NCI-H345 (cell line): ENCODE measurements around the gene CIB4.

Experiments used
- DNase-seq: peaks from one replicate; lab custom pipeline; 2025; lab: John Stamatoyannopoulos, UW

Gene CIB4

DNA sequence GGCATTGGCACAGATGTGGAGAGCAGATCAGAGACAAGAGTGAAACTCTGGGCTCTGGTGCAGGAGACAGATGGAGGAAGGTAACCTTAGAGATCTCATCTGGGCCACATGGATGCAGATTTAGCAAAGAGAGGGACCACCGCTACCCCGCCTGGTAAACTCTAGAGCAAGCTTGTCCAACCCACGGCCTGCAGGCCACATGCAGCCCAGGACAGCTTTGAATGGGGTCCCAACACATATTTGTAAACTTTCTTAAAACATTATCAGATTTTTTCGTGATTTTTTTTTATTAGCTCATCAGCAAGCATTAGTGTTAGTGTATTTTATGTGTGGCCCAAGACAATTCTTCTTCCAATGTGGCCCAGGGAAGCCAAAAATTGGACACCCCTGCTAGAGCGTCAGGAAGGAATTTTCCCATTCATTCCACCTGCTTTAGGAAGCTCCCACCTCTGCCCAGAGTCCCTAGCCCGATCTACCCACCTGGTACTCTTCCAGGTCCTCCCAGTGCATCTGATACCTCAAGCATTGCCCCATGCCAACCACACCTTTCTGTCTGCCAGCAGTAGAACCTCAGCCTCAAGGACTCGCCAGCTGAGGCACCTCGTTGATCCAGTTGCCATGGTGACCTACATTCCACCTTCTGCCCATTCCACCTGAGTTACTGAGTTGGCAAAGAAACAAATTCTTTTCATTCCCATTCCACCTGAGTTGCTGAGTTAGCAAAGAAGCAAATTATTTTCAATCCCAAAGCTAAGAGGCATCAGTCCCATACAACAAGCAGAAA, at the start of gene CIB4:
TSS of gene CIB4 (minus strand) at position 586 of the 784 bp plus-strand sequence. CDS start at position 534, 52 bp downstream.
- DNase-seq = no peak

DNA sequence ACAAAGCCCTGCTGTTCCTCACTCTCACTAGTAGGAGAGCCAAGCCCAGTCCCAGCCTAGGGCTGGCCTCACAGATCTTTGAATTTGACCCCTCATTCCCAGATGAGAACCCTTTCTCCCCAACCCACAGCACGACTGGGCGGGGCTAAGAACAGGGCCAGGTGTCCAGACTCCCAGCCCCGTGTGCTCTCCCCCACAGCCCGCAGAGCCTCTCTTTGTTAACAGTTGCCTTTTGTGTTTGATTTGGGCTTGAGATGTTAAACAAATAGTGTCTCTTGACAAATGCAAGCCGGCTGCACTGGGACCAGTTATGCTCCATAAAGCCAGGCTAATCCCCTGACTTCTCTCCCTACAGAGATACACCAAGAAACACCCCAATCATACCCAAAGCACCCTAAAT, 46.6 kb upstream of the CIB4 start:
- DNase-seq = peak; percentile 93

DNA sequence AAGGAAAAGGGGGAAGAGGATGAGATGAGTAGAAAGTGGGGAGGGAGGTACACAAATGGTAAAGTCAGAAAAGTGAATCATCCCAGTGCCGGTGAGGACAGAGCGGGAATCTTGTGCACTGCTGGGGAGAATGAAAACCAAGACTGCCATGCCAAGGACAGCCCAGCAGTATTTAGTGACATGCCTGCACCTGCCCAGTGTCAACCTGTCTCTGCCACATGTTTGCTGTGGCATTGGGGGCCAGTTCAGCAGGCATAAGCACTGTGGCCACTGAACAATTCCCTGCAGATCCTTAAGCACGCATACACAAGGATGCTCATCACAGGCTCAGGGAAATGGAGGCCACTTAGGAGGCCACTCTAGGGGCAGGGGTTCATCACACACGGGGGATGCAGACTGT, 46.2 kb upstream of the CIB4 start:
- DNase-seq = peak; percentile 83

DNA sequence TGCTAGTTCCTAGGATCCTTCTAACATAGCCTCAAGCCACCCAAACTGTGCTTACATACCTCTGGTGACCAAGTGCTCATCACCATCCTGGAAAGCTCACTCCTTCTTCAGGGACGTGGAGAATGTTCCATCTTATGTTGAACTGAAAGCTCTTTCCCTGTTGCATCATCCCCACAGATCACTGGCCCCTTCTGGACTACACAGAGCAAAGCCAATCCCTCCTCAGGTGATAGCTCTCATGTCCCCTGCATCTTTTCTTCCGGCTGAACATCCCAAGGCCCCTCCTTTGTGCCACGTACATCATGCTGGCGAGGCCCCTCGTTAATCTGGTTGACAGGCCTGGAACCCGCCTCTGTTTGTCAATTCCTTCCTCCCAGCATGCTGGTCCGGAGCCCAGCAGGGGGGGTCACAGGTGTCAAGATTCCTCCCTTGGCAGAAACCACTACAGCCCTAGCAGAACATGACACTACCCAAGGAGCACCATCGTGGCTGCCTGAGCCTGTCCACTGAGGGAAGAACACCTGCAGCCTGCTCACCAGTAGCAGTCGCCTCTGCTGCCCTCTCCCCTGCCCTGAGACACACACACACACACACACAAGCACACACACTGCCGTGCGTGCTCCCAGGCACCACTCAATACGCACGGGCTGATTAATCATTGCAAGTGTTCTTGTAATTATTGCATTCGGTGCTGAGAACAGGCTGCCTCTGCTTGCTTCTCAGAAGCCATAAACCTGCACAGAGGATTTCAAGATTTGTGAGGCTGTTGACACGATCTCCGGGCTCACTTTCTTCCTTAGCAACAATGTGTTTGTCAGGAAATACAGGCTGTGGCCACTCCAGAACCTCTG, 45.0 kb upstream of the CIB4 start:
- DNase-seq = peak; percentile 61

DNA sequence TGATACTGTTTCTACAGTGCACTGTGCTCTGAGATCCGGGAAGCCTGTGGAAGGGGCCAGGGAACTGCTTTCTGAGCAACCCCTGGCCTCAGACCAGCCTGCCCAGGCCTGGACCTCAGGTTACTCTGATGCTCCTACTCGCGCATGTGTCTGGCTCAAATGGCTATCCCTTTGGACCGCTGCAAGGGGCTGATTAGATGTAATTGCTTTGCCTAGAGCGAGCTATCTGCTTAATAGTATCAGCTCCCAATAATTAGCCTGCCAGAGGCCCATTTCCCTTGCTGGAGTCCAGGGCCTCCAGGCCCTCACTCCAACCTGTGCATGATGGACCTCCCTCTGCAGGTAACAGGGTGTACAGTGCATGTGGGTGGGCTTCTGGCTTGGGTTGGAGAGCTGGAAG, 44.2 kb upstream of the CIB4 start:
- DNase-seq = no peak

DNA sequence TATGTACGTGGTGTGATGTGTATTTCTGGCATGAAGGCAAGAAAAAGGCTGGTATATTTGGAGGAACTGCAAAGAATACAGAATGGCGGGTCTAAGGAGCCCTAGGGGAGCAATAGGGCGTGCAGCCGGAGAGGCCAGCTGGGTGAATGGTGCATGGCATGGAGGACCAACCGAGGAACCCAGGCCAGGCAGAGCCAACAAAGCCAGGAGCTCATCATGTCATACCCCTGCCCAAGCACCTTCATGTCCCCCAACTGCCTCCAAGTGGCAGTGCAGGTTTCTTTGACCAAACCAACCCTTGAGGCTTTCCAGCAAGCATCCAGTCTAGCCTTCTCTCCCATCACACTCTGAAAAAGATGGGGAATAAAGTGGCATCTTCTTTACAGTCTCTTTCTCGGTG, 42.4 kb upstream of the CIB4 start:
- DNase-seq = no peak

DNA sequence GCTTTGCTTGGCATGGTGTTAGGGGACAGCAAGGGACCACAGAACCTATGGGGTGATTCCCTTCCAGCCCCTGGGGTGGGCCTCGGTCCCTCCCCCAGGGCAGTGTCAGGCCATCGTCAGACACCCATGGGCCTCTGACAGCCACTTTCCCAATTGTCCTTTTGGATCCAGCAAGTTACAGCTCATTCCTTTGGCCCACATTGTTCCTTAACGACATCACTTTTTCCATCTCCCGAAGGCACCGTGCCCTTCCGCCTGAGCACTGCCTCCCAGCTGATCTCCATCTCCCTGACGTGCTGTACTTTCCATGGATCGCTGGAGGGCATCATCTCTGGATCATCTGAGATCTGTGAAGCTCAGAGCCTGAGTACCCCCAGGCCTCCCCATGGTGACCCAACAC, 41.0 kb upstream of the CIB4 start:
- DNase-seq = no peak

DNA sequence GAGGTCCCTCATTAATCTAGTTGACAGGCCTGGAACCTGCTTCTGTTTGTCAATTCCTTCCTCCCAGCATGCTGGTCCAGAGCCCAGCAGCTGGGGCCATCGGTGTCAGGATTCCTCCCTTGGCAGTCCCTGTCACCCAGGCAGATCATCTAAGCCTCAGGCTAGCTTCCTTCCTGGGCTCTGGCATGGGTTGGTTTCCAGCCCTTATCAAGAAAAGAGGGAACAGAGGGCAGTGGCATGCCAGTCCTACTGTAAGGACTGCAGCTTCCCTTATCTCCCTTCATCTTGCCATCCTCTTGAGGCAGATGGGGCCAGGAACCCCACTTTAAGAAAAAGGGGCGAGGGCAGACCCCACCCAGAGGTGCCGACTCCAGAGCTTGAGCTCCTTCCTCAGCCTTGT, 40.5 kb upstream of the CIB4 start:
- DNase-seq = no peak

DNA sequence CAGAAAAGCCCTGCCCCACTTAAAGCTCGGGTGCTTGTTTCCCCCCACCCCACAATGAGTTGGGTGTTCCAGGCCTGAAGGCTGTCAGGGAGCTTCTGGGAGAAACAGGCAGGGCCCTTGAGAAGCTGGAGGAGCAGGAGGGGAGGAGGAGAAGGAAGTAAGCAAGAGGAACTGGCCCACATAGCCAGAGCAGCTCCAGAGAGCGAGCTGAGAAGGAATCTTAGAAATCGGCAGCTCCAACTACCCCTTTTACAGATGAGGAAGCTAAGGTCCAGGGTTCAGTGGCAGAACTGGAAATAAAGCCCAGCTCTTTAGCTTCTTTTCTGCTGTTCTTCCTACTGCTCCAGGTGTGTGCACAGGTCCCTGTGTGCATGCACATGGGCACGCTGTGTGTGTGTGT, 38.7 kb upstream of the CIB4 start:
- no peak for DNase-seq

DNA sequence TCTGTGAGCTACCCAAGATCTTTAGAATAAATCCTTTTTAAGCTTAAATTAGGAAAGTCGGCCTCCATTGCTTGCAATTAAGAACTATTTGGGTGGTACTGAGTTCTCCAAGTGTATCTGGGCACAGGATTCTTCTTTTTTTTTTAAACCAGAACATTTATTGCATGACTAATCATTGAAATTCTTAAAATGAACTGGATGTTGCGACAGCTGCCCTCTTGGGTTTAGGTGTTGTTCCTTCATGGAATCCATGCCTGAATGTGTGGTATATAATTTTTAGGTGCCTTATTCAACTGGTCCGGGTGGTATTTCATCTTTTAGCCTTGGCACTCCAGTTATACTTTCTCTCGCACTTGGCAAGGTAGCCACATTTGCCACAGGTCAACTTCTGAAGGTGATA, 36.9 kb upstream of the CIB4 start:
- DNase-seq = no peak

DNA sequence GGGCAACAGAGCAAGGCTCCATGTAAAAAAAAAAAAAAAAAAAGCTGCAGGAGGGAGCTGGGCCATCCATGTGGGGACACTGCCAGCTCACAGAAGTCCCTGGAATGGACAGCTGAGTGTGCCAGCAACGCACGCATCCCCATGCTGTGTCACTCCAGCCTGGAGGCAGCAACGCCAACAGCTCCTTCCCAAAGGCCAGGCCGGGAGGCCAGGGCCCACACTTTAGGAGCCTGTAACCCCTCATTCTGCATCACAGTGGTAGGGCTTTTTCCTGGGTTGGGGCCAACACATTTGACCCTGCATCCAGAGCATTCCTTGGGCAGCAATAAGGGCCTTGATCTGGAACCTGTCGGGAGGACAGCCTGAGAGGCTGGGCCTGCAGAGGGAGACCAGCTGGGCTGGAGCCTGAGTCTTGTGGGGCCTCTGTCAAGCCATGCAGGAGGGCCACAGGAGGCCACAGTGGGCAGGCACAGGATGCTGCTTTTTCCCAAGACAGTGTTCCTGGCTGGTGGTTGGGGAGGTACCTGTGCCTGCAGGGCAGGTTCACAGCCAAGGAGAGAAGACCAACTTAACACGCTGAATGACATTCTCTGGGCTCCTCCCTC, 34.6 kb upstream of the CIB4 start:
- DNase-seq = no peak

DNA sequence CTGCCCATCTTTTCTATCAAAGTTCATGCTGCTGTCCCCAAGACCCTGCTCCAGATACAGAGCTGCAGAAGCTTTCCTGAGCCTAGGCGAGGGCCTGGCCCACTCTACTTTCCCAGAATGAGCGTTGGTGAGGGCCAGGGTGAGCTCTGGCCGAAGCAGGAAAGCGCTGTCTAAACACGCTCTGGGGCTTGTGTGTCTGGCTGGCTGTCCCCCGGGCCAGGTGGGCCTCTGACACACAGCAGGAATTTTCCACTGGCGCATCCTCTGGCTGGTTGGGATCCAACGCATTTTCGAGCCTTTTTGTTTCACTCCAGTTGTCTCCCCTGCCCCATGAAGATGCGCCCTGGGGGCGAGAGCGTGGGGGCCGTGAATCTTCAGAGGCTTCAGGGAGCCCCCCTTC, 33.6 kb upstream of the CIB4 start:
- DNase-seq = no peak

DNA sequence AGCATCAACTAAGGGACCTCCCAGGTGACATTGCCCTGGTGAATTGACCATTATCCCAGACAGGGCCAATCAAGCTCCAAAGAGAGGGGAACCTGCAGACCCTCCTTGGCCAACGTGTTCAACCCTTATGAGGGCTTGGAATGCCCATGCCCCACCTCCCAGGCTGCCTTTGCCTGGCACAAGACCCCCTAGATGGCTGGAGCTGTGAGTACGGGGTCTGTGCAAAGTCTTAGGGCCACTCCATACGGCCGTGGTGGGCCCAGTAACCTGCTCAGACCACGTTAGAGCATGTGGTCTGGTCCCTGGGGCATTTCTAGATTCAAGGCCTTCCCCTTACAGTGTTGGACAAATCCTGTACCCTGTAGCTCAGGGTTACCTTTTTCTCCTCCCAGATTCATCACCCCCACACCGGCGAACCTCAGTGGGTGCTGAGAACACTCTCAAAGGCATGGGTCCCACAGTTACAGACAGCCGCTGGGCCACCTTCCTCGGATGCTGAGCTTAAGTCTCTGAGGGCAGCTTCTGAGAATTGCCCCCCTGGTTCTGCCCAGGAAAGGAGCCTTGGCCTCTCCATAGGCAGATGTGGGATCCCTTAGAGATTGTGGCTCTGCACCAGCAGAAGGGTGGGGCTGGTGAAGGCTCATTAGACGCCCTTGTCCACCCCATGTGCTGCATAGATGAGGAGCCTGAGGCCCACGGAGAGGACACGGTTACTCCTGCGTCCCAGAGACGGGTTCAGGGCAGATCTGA, 33.0 kb upstream of the CIB4 start:
- DNase-seq = no peak

DNA sequence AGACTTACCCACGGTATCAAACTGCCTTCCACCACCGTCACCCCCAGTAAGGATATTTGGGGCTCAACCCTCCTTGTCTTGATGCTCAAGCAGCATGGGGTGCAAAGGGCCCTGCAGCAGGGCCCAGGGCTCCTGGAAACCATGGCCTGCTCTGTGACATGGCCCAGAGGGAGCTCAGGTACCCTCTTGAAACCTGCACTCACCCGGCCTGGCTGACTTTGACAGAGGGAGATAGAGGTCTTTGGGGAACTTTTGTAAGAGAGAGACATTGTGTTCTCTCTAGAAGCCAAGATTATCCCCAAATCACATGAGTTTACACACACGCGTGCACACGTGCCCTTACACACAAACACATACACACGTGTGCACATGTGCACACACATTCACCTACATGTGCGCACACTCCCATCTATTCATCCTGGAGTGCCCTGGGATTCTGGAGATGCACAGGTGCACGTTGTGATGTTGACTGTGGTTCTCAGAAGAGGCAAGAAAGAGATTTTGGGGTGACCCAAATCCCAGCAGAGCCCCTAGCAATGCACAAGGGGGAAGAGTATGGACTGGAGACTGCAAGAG, 31.7 kb upstream of the CIB4 start:
- DNase-seq = no peak

DNA sequence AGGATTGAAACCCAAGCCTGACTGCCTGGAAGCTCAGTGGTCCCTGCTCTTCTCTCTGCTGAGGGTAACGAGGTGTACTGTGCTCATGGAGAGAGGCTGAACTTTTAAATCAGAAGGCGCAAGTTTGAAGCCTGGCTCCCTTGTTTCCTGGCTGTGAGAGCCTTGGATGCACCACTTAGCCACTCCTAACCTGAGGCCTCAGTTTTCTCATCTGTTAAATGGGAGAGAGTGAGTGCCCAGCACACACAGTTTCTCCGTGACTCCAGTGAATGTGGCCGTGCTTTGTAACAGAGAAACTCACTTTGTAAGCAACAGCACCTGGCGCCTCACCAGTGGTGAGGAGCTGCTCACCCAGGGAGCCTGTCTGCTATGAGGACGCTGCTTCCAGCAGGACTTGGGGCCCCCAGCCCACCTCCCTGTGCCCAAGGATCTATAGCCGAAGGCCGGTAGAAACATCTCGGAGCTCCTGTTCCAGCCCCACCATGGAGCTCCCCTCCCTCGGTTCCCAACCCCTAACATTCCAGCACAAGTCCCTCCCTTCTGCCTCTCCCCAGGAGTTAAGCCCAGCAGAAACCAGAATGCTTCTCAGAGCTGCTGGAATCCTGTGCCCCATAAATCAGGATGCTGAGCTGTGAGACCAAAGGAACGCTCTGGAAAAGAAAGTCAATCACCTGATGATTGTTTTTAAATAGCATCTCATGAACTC, 31.1 kb upstream of the CIB4 start:
- DNase-seq = no peak

DNA sequence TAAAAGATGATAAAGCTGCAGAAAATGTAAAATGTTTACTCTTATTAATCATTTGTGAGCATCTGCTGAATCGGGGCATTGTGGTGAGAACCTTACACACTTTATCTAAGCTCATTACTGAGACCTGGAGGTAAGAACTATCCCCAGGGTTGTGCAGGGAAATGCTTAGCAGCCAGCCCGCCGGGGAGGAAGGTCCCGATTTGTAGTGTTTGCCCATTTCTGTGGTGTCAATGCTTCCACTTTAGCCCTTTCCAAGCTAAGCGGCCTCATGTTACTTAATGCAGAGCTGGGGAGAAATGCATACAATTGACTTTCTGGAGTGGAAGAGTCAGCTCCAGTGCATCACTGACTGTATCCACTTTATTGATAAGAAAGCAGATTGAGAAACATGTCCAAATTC, 30.5 kb upstream of the CIB4 start:
- no peak for DNase-seq

DNA sequence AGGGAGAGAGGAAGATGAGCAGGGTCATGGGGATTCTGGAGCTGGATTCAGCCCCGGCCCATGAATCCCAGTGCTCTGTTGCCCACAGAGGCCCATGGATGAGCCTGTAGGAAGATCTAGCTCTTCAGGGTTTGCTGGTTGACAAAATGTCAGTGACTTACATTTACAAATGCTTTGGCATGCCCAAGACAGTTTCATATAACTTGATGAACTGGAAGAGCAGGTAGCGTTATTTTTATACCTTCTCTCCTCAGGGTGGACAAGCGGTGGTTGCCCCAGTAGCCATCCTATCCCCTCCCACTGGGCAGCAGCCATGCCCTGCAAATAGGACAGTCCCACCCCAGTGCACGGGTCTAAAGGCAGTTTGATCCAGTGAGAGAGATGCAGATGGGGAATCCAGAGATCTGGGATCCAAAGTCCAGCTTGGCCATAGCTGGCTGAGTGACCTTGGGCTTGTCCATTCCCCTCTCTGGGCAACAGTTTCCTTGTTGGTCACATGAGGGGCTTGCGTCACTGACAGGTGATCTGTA, 29.8 kb upstream of the CIB4 start:
- DNase-seq = no peak

DNA sequence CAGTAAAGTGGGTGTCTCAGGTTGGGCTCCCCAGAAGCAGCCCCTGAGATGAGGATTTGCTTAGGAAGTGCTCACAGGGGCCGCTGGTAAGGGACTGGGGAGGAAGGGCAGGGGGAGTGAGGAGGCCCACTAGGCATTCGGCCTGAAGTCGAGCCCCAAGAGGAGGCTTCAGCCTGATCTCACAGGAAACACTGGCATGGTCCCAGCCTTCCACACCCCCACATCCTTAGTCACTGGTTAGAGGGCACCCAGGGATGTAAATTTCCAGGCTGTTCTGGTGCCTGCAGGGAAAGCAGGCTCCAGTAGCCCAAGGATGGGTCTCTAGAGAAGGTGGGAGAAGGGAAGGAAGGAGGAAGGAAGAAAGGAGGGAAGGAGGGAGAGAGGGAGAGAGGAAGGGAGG, 29.0 kb upstream of the CIB4 start:
- no peak for DNase-seq

DNA sequence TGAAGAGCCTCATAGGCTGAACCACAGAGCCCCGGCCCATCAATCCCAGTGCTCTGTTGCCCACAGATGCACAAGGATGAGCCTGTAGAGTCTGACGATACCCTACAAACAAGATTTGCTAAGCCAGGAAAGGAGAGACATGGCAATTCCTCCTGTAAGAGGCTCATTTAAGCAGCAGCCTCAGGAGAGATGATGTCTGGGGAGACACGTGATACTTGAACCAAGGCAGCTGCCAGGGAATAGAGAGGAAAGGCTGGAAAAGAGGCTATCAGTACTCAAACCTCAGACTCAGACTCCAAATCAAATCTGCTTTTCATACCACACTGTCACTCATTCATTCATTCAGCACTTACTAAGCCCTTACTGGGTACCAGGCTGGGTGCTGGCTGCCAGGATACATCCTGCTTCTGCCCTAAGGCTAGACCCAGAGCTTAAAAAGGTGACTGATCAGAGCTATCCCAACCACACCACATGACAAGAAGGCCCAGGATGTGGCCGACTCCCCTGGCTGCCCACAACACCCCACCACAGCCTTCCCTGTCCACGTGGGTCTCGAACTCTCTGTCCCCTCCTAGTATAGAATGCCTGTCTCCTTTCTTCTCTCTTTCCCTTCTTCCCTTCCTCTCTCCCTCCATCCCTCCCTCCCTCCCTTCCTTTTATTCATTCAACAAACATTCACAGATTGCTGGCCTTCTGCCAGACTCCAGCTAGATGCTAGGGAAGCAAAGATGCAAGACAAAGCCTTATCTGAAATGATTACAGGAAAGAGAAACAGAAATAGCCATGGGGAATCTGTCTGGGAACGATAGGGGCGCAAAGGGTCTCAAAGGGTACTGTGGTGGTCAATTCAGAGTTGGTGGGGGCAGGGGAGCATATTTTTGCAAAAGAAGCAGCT, 27.9 kb upstream of the CIB4 start:
- DNase-seq = peak; percentile 24

DNA sequence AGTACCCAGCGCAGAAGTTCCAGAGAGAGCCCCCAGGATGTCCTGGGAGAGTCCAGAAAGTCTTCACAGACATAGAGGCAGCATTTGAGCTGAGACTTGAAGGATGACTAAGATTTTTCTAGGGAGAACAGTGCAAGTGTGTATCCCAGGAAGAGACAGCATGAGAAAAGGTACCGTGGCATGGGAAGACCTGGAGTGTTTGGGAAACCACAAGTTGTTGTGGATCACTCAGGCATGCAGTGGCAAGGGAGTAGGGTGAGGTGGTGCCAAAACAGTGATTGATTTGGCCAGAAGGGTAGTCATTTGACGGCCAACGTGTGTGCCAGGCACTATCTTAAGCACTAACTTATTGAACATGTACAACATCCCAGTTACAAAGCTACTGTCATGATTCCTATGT, 26.9 kb upstream of the CIB4 start:
- DNase-seq = no peak
